Liver (tissue), 9 donors: ENCODE data around the gene EMC6. TPM values are rescaled to one million over a fixed set of nuclear protein-coding genes. Genes with fewer than 3 reads are reported as not detected.

Source experiments
- DNase-seq: peaks from one replicate; pipeline ENCODE4 v3.0.0-alpha.2; 2017; ENCODE audit warnings: low spot score
- H3K27ac ChIP-seq, 2 donors: one replicate each; pipeline ENCODE4 v1.7.0; 2013; ENCODE audit warnings: inconsistent platforms in 2 of 2, low read length in 2 of 2, control low read depth in 1 of 2, low read depth in 1 of 2, mild to moderate bottlenecking in 1 of 2
- H3K27me3 ChIP-seq, 4 donors: one replicate each; pipeline versions ENCODE4 v1.6.1 to v1.7.0; 2013; ENCODE audit warnings: low read length in 3 of 4, inconsistent platforms in 1 of 4, mild to moderate bottlenecking in 1 of 4, moderate library complexity in 1 of 4; ENCODE audit not compliant: control insufficient read depth in 4 of 4, insufficient read depth in 4 of 4
- H3K36me3 ChIP-seq, 4 donors: one replicate each; pipeline versions ENCODE4 v1.6.1 to v1.7.0; 2013; ENCODE audit warnings: low read length in 3 of 4, mild to moderate bottlenecking in 3 of 4, low read depth in 1 of 4, moderate library complexity in 1 of 4; ENCODE audit not compliant: control insufficient read depth in 4 of 4, insufficient read depth in 3 of 4
- H3K4me1 ChIP-seq, 4 donors: one replicate each; pipeline versions ENCODE4 v1.6.1 to v1.7.0; 2013; ENCODE audit warnings: low read length in 3 of 4, mild to moderate bottlenecking in 3 of 4, moderate library complexity in 1 of 4; ENCODE audit not compliant: control insufficient read depth in 4 of 4, insufficient read depth in 4 of 4
- H3K4me3 ChIP-seq, 3 donors: one replicate each; pipeline versions ENCODE4 v1.6.1 to v1.7.0; 2013; ENCODE audit warnings: low read length in 3 of 3, control low read depth in 1 of 3, low read depth in 1 of 3, mild to moderate bottlenecking in 1 of 3
- H3K9ac ChIP-seq, 2 donors: one replicate each; pipeline ENCODE4 v1.7.0; 2013; ENCODE audit warnings: low read length in 2 of 2, mild to moderate bottlenecking in 2 of 2, moderate library complexity in 2 of 2, control low read depth in 1 of 2, low read depth in 1 of 2
- H3K9me3 ChIP-seq, 4 donors: one replicate each; pipeline versions ENCODE4 v1.6.1 to v1.7.0; 2013; ENCODE audit warnings: low read length in 3 of 4; ENCODE audit not compliant: control insufficient read depth in 4 of 4
- EGR1 ChIP-seq, 2 donors: IDR thresholded peaks; 2 replicates each; pipeline ENCODE4 v1.6.1; 2016 to 2018; ENCODE audit warnings: antibody characterized with exemption in 2 of 2, low read depth in 2 of 2
- FOXA2 ChIP-seq: IDR thresholded peaks from 2 replicates; pipeline ENCODE4 v1.6.1; 2016; ENCODE audit warnings: antibody characterized with exemption
- GABPA ChIP-seq, 2 donors: IDR thresholded peaks in 1 of 2; conservative IDR thresholded peaks in 1 of 2; 2 replicates each; pipeline ENCODE4 v1.6.1; 2016; ENCODE audit warnings: antibody characterized with exemption in 2 of 2, mild to moderate bottlenecking in 1 of 2, moderate library complexity in 1 of 2
- HNF4A ChIP-seq, 2 donors: conservative IDR thresholded peaks; 2 replicates each; pipeline ENCODE4 v1.6.1; 2016; ENCODE audit warnings: antibody characterized with exemption in 2 of 2, mild to moderate bottlenecking in 2 of 2
- HNF4G ChIP-seq: IDR thresholded peaks from 2 replicates; pipeline ENCODE4 v1.6.1; 2016; ENCODE audit warnings: antibody characterized with exemption
- JUND ChIP-seq, 2 donors: IDR thresholded peaks; 2 replicates each; pipeline ENCODE4 v1.6.1; 2016; ENCODE audit warnings: antibody characterized with exemption in 2 of 2
- MAX ChIP-seq: IDR thresholded peaks from 2 replicates; pipeline ENCODE4 v1.6.1; 2016; ENCODE audit warnings: antibody characterized with exemption
- NR2F2 ChIP-seq: IDR thresholded peaks from 2 replicates; pipeline ENCODE4 v1.6.1; 2016; ENCODE audit warnings: antibody characterized with exemption
- RAD21 ChIP-seq, 2 donors: IDR thresholded peaks; 2 replicates each; pipeline ENCODE4 v1.6.1; 2016; ENCODE audit warnings: antibody characterized with exemption in 2 of 2, mild to moderate bottlenecking in 2 of 2
- REST ChIP-seq: IDR thresholded peaks from 2 replicates; pipeline ENCODE4 v1.6.1; 2016; ENCODE audit warnings: antibody characterized with exemption, mild to moderate bottlenecking
- RXRA ChIP-seq, 2 donors: IDR thresholded peaks; 2 replicates each; pipeline ENCODE4 v1.6.1; 2017 to 2018; ENCODE audit warnings: antibody characterized with exemption in 2 of 2, mild to moderate bottlenecking in 1 of 2
- SP1 ChIP-seq: IDR thresholded peaks from 2 replicates; pipeline ENCODE4 v1.6.1; 2018; ENCODE audit warnings: antibody characterized with exemption, mild to moderate bottlenecking
- TAF1 ChIP-seq: conservative IDR thresholded peaks from 2 replicates; pipeline ENCODE4 v1.6.1; 2016; ENCODE audit warnings: antibody characterized with exemption, mild to moderate bottlenecking
- YY1 ChIP-seq: IDR thresholded peaks from 2 replicates; pipeline ENCODE4 v1.6.1; 2016; ENCODE audit warnings: antibody characterized with exemption, mild to moderate bottlenecking
- WGBS: extraction: QIAGEN DNeasy Blood & Tissue Kit; methylation state at CpG from one replicate; pipeline ENCODE4 v1.1.7; 2013; 5-methylcytosine and 5-hydroxymethylcytosine counted together
- polyA plus RNA-seq, 2 donors: library from polyadenylated mRNA; stranded (reverse) in 1 of 2; unstranded in 1 of 2; fragments of 200-250 nt in 1 of 2; fragments of >200 nt in 1 of 2; fragmentation: Nextera tagmentation in 1 of 2; extraction: Ambion mirVana in 1 of 2; gene quantifications; one replicate each; pipeline versions ENCODE4 v1.2.1 to v1.2.3, GENCODE V29; 2013 to 2015
- total RNA-seq, 2 donors: library from RNA; depleted of rRNA; stranded (reverse); fragments of >200 nt; gene quantifications; one replicate each; pipeline ENCODE4 v1.2.3, GENCODE V29; 2014
- donor health status: healthy.
- donor health status: healthy.
- donor health status: healthy.
- donor health status: healthy.
- donor health status: healthy.

EMC6 gene
- total and polyA plus RNA-seq, 4 donors: 12.3 to 107 (median 47.6) TPM

GRCh38 chr17:3657588-3657869 is 11.1 kb upstream of the EMC6 start:
- TF ChIP-seq REST: no peak
- TF ChIP-seq YY1: no peak
- TF ChIP-seq HNF4G: no peak
- TF ChIP-seq RAD21 (IDR thresholded peaks at IDR 0.05): no peak
- TF ChIP-seq NR2F2: no peak
- no peak for TF ChIP-seq JUND (IDR thresholded peaks at IDR 0.05)
- no peak for TF ChIP-seq RXRA (IDR thresholded peaks at IDR 0.05)
- TF ChIP-seq FOXA2: no peak
- no peak for TF ChIP-seq SP1
- no peak for TF ChIP-seq MAX
- TF ChIP-seq GABPA (IDR thresholded peaks at IDR 0.05 in 1 of 2, conservative IDR thresholded peaks at IDR 0.05 in 1 of 2): no peak
- no peak for TF ChIP-seq EGR1 (IDR thresholded peaks at IDR 0.05; ENCODE audit: low read depth in 2 of 2)
- no peak for TF ChIP-seq TAF1
- no peak for DNase-seq
- H3K27ac ChIP-seq: no peak overlapping the region
- H3K9ac ChIP-seq: no peak overlapping the region
- 93% methylated on average over 7 of the region's 7 CpGs for WGBS
- H3K4me3 ChIP-seq: no peak overlapping the region
- H3K36me3 ChIP-seq: peaks cover 0 to 6% (median under 1%) of the 10 kb centered on the region in 4 donors
- no peaks in the 10 kb centered on the region for H3K27me3 ChIP-seq
- H3K4me1 ChIP-seq: peaks cover 6 to 25% (median 7%) of the 10 kb centered on the region in 4 donors
- H3K9me3 ChIP-seq: no peaks in the 10 kb centered on the region

GRCh38 chr17:3657874-3658783 is 10.5 kb upstream of the EMC6 start:
- Histone ChIP-seq H3K4me3 (no peak overlapping the region), H3K27me3 (no peaks in the 10 kb centered on the region), H3K9me3 (no peaks in the 10 kb centered on the region), H3K27ac (no peak overlapping the region), H3K36me3 (peaks cover 0 to 7% (median under 1%) of the 10 kb centered on the region in 4 donors), H3K4me1 (peaks cover 6 to 25% (median 7%) of the 10 kb centered on the region in 4 donors), H3K9ac (no peak overlapping the region)
- TF ChIP-seq FOXA2 (no peak), HNF4G (no peak), GABPA (IDR thresholded peaks at IDR 0.05 in 1 of 2, conservative IDR thresholded peaks at IDR 0.05 in 1 of 2) (no peak), EGR1 (IDR thresholded peaks at IDR 0.05; ENCODE audit: low read depth in 2 of 2) (no peak), HNF4A (conservative IDR thresholded peaks at IDR 0.05) (no peak), SP1 (no peak)
- 92% methylated on average over 42 of the region's 42 CpGs for WGBS
- DNase-seq: no peak
